ACC112 (cell line): ENCODE data around the gene METRN.
A peak's percentile ranks its signal among the peaks of the same experiment; 100 is the strongest.

Experiments used
- H2AFZ ChIP-seq: fragments of 200-600 bp; sonication (generic); one replicate; pipeline ENCODE4 v1.6.0; 2017; ENCODE audit warnings: antibody characterized with exemption, low read length; ENCODE audit not compliant: unreplicated experiment
- H3K27ac ChIP-seq: fragments of 200-600 bp; sonication (generic); 2 replicates; pipeline ENCODE4 v1.5.1; 2014; ENCODE audit warnings: low read depth, mild to moderate bottlenecking, antibody characterized with exemption, low read length, moderate library complexity
- H3K27me3 ChIP-seq: fragments of 200-600 bp; sonication (generic); 2 replicates; pipeline ENCODE4 v1.6.1; 2014; ENCODE audit warnings: mild to moderate bottlenecking, antibody characterized with exemption, low read length, moderate library complexity, mixed read lengths; ENCODE audit not compliant: insufficient read depth
- H3K36me3 ChIP-seq: fragments of 200-600 bp; sonication (generic); 2 replicates; pipeline ENCODE4 v1.6.1; 2016; ENCODE audit warnings: mild to moderate bottlenecking, antibody characterized with exemption, low read length, moderate library complexity, mixed read lengths; ENCODE audit not compliant: insufficient read depth
- H3K4me1 ChIP-seq: fragments of 200-600 bp; sonication (generic); one replicate; pipeline ENCODE4 v1.6.1; 2016; ENCODE audit warnings: low read length, mixed read lengths; ENCODE audit not compliant: insufficient read depth, unreplicated experiment, control insufficient read depth
- H3K4me3 ChIP-seq: fragments of 200-600 bp; sonication (generic); 2 replicates; pipeline ENCODE4 v1.5.1; 2014; ENCODE audit warnings: mild to moderate bottlenecking, low read depth, low read length
- H3K79me2 ChIP-seq: fragments of 200-600 bp; sonication (generic); one replicate; pipeline ENCODE4 v1.6.0; 2016; ENCODE audit warnings: low read length; ENCODE audit not compliant: control insufficient read depth, unreplicated experiment, insufficient read depth

METRN gene

GRCh38 chr16:714558-715476, at the start of gene METRN:
METRN (plus strand) TSS chr16:715118; CDS start chr16:715290, 172 bp downstream.
- Histone ChIP-seq H3K27ac (no peak within 1 kb of the TSS), H3K36me3 (no peaks in the 10 kb centered on the region), H3K79me2 (no peaks in the 10 kb centered on the region), H3K4me3 (peak within 1 kb of the TSS; percentile 95), H3K4me1 (peaks cover 17% of the 10 kb centered on the region), H2AFZ (peak within 1 kb of the TSS; percentile 66), H3K27me3 (peaks cover 12% of the 10 kb centered on the region)

GRCh38 chr16:666572-666971, 48.3 kb upstream of the METRN start:
- H3K27ac ChIP-seq: no peak overlapping the region
- no peaks in the 10 kb centered on the region for H3K27me3 ChIP-seq
- 0 out of 2 replicates have a peak, but pooled peaks cover 10% of the 10 kb centered on the region for H3K36me3 ChIP-seq
- H3K4me3 ChIP-seq: no peak overlapping the region
- H3K4me1 ChIP-seq: no peaks in the 10 kb centered on the region
- peaks cover 15% of the 10 kb centered on the region for H3K79me2 ChIP-seq
- no peak overlapping the region for H2AFZ ChIP-seq

- H3K27ac ChIP-seq: no peak overlapping the region
- H3K4me1 ChIP-seq: no peaks in the 10 kb centered on the region
- H3K36me3 ChIP-seq: peaks cover 14% of the 10 kb centered on the region; the same call in 1 of the 2 replicates
- H3K79me2 ChIP-seq: peaks cover 15% of the 10 kb centered on the region
- no peak overlapping the region for H2AFZ ChIP-seq
- H3K27me3 ChIP-seq: no peaks in the 10 kb centered on the region
- no peak overlapping the region for H3K4me3 ChIP-seq
Measured at GRCh38 chr16:667113-667779, 47.7 kb upstream of the METRN start.

DNA sequence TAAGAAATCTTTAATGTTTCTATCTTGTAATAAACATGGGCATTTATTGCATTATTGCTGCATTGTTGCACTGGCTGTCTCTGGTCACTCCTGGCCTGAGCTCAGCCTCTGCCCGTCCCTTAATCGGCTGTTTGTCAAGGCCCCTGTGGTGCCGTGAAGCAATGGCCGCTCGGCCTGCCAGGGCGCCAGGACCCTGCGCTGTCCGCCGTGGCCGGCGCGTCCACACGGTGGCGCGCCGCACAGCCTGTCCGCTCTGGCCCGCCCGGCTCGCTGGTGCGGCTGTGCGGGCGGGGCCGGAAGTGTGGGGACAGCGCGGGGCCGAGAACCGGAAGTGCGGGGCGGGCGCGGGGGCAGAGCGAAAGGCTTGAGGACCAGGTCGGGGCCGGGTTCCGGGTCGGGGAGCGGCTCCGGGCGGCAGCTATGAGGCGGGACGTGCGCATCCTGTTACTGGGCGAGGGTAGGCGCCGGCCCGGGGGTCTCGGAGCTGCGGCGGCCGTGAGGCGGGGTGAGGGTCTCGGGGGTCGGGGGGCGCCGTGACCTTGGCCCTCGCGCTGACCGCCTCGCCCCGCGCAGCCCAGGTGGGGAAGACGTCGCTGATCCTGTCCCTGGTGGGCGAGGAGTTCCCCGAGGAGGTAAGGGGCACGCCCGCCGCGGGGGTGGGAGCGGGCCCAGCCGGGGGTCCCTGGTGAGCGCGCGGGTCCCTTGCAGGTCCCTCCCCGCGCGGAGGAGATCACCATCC, 47.0 kb upstream of the METRN start, which contains the start of gene RHOT2:
Gene RHOT2 (plus strand): TSS at position 353 of the 739 bp plus-strand sequence. CDS start 68 bp downstream, at position 421.
- H2AFZ ChIP-seq: peak within 1 kb of the TSS; percentile 39
- H3K4me1 ChIP-seq: no peaks in the 10 kb centered on the region
- H3K27me3 ChIP-seq: no peaks in the 10 kb centered on the region
- H3K79me2 ChIP-seq: peaks cover 15% of the 10 kb centered on the region
- peaks cover 17% of the 10 kb centered on the region; the same call in 1 of the 2 replicates for H3K36me3 ChIP-seq
- peak within 1 kb of the TSS; percentile 95 for H3K4me3 ChIP-seq
- H3K27ac ChIP-seq: peak within 1 kb of the TSS; percentile 25; the same call in 1 of the 2 replicates

DNA sequence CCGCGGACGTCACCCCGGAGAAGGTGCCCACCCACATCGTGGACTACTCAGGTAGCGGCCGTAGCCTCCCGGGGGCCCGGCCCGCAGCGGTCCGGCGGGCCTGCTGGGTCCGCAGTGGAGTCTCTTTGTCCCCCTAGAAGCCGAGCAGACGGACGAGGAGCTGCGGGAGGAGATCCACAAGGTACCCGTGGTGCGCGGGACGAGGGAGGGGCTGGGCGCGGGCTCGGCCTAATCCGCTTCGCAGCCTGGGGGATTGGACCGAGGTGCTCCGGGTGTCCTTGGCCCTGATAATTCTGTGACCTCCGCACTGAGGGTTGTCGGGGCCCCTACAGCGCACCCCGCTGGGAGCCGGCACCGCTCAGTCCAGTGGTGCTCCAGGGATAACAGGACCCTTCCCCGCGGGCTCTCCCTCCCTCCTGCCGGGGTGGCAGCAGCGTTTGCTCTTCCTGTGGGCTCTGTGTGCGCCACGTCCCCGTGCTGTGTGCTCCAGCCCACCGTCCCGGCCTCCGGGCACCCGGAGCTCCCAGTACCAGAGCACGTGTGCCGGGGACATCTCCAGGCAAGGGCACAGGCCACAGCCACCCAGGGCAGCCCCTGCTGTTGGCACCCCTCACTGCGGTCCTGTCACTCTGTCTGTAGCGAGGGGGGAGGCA, 46.3 kb upstream of the METRN start:
- Histone ChIP-seq H3K36me3 (peaks cover 17% of the 10 kb centered on the region; the same call in 1 of the 2 replicates), H3K27me3 (no peaks in the 10 kb centered on the region), H2AFZ (peak overlapping the region; percentile 39), H3K27ac (peak overlapping the region; percentile 25; the same call in 1 of the 2 replicates), H3K79me2 (peaks cover 15% of the 10 kb centered on the region), H3K4me1 (no peaks in the 10 kb centered on the region), H3K4me3 (peak overlapping the region; percentile 95)

GRCh38 chr16:669666-670065, 45.3 kb upstream of the METRN start:
- H3K4me3 ChIP-seq: peak overlapping the region; percentile 95; the same call in 1 of the 2 replicates
- H3K4me1 ChIP-seq: no peaks in the 10 kb centered on the region
- peaks cover 17% of the 10 kb centered on the region; the same call in 1 of the 2 replicates for H3K36me3 ChIP-seq

DNA sequence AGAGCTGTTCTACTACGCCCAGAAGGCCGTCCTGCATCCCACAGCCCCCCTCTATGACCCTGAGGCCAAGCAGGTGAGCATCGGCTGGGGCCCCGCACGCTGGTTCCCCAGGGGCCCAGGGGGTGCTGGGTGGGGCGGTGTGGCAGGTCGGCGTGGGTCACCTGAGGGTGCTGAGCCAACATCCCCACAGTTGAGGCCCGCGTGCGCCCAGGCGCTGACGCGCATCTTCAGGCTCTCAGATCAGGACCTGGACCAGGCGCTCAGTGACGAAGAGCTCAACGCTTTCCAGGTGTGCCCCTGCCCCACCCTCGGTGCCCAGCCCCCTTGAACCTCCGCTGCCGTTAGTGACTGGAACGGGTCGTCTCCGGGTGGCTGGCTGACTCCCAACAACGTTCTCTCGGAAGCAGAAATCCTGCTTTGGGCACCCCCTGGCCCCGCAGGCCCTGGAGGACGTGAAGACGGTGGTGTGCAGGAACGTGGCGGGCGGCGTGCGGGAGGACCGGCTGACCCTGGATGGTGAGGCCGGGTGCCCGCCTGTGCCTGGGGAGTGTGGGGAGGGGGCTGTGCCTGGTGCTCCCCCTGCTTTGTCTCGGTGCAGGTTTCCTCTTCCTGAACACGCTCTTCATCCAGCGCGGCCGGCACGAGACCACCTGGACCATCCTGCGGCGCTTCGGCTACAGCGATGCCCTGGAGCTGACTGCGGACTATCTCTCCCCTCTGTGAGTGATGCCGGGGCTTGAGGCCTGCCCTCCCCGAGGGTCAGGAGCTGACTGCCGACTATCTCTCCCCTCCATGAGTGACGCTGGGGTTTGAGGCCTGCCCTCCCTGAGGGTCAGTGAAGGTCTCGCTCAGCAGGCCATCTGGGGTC, 44.2 kb upstream of the METRN start:
- H3K36me3 ChIP-seq: peaks cover 17% of the 10 kb centered on the region; the same call in 1 of the 2 replicates
- no peak overlapping the region for H3K4me3 ChIP-seq
- no peaks in the 10 kb centered on the region for H3K27me3 ChIP-seq
- H2AFZ ChIP-seq: no peak overlapping the region
- peaks cover 15% of the 10 kb centered on the region for H3K79me2 ChIP-seq
- H3K27ac ChIP-seq: no peak overlapping the region
- no peaks in the 10 kb centered on the region for H3K4me1 ChIP-seq

More at GRCh38 chr16:669666-670065, 45.3 kb upstream of the METRN start:
- Histone ChIP-seq H3K27ac (no peak overlapping the region), H3K79me2 (peaks cover 15% of the 10 kb centered on the region), H3K27me3 (no peaks in the 10 kb centered on the region), H2AFZ (no peak overlapping the region)

GRCh38 chr16:671353-672131, 43.4 kb upstream of the METRN start:
- Histone ChIP-seq H3K27me3 (no peaks in the 10 kb centered on the region), H3K4me3 (no peak overlapping the region), H3K27ac (no peak overlapping the region), H3K36me3 (peaks cover 17% of the 10 kb centered on the region; the same call in 1 of the 2 replicates), H2AFZ (no peak overlapping the region), H3K79me2 (peaks cover 15% of the 10 kb centered on the region), H3K4me1 (no peaks in the 10 kb centered on the region)

- Histone ChIP-seq H3K27me3 (no peaks in the 10 kb centered on the region), H3K36me3 (peaks cover 17% of the 10 kb centered on the region; the same call in 1 of the 2 replicates), H3K4me1 (no peaks in the 10 kb centered on the region)
Measured at GRCh38 chr16:672371-672770, 42.5 kb upstream of the METRN start.

More at GRCh38 chr16:672371-672770, 42.5 kb upstream of the METRN start:
- no peak overlapping the region for H3K27ac ChIP-seq
- H3K79me2 ChIP-seq: peaks cover 15% of the 10 kb centered on the region
- no peak overlapping the region for H2AFZ ChIP-seq
- H3K4me3 ChIP-seq: no peak overlapping the region
